Putamen (tissue), 1 donor: ENCODE results near the gene UBA52.
A peak's percentile ranks its signal among the peaks of the same experiment; 100 is the strongest.

ENCODE experiments used
- DNase-seq: peaks from one replicate; pipeline ENCODE4 v3.0.0-alpha.2; 2016; ENCODE audit warnings: low spot score

Gene UBA52

DNA sequence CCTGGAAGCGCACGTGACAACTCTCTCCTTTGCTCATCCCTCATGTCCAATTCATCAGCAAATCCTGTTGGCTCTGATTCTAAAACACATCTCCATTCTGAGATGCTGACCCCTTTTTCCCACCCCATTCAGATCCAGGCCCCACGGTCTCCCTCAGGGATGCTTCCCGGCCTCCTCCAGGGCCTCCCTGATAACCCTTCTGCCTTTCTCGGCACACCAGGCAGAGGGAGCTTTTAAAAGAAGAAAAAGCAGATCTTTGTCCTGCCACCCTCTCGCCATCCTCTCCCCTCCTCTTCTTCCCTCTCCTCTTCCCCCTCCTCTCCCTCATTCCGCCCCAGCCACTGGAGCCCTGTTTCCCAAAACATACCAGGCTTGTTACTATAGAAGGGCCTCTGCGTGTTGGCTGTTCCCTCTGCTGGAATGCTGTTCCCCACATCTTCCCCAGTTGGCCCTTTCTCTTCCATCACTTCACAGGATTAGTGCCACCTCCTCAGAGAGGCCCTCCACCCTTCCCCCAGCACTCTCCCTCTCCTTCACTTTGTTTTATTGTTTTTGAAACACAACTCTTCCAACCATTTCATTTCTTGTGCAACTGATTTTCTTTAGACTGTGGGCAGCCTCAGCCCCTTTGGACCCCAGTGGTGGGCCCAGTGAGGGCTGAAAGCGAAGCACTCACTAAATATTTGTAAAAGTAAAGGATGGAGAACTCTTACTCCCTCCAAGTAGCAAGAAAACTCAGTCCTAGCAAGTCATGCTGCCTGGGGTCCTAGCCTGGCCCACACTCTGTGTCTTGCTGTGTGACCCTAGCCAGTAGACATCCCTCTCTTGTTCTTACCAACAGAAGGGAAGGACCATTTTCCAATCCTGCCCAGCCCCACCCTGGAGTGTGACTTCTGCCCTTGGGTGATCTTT is 37.4 kb downstream of the UBA52 start:
- no peak for DNase-seq

DNA sequence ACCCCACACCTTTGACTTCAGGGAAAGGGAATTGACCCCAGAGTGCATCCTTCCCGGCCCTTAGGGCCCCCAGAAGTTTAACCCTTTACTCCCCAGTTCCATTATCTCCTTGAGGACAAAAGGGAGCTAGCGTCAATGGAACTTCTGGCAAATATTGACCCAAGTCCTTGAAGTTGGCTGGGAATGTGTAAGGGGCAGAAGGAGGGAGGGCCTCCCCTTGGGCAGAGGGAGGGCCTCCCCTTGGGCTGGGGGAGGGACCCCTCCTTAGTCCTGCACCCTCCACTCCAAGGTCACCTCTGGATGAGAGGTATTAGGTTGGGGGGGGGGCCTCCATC is 38.0 kb downstream of the UBA52 start:
- no peak for DNase-seq

DNA sequence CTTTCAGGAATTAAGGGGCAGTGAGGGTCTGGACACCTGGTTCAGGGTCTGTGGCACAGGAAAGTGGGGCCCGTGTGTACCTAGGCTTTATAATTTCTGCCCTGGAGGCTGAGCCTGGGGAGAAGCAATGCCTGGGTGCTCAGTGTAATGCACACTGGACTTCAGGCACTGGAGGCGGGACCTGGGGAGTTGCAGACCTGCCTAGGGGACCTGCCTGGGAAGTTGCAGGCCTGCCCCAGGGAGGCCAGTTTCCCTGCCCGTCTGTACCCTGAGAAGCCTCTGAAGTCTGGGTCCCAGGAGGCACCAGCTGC is 38.5 kb downstream of the UBA52 start:
- DNase-seq, result no peak

DNA sequence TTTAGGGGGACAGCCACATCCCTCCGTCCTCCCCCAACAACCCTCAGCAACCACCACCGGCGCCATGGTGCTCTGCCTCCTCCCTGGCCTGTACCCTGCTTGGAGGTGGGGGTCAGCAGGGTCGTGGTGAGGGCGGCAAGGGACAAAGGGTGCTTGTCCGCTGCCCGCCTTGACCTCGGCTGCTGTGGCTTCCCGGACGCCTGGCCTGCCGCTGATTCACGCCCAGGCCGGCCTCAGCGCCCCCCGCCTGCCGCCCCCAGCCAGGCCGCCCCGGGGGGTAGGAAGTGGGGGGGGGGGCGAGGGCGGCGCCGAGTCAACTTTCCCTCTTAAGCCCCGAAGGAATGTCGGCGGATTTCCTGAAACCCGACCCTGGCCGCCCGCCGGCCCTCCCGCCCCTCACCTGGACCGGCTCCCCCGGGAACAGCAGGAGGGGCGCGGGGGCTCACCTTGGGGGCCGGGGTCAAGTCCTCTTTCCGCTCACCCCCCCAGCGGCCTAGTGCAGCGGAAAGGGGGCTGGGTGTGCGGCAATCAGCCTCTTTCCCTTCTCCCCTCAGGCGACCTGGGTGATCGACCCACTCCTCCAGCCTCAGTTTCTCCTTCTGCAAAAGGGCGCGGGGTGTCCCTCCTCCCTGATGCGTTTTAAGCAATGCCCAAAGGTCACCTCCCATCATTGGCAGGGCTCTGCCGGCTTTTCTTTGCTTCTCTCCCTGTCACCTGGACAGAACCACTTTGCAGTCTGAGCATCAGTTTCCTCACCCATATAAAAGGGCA is 39.1 kb downstream of the UBA52 start:
- DNase-seq, result no peak

DNA sequence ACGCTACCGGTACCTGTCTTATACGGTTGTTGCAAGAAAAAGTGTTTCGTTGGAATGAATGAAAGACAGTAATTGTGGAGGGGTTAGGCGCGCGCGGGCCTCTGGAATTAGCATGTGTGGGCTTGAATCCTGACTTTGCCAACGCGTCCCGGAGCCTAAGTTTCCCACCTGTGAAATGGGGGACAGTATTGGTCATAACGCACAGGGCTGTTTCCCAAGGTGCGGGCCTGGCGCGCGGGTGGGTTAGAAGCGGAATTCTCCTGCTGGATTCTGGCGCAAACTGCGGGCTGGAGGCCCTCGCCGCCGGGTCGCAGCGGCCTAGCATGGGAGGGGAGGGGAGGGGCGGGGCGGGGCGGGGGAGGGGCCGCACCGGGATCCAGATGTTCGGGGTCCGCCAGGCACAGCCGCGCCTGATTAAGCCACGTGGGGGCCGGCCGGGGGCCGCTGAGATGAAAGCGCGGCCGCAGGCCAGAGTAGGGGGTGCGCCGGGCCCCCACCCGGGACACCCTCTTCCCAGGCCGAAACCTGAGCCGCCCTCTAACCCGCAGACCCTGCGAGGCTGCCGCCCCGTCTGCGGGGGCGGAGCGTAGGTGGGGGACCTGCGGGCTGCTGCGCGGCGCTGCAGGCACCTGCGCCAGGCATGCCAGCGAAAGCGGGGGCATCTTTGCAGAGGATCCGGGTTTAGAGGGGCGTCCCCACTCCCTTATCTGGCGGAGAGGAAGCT is 39.8 kb downstream of the UBA52 start:
- DNase-seq, result peak; percentile 49

DNA sequence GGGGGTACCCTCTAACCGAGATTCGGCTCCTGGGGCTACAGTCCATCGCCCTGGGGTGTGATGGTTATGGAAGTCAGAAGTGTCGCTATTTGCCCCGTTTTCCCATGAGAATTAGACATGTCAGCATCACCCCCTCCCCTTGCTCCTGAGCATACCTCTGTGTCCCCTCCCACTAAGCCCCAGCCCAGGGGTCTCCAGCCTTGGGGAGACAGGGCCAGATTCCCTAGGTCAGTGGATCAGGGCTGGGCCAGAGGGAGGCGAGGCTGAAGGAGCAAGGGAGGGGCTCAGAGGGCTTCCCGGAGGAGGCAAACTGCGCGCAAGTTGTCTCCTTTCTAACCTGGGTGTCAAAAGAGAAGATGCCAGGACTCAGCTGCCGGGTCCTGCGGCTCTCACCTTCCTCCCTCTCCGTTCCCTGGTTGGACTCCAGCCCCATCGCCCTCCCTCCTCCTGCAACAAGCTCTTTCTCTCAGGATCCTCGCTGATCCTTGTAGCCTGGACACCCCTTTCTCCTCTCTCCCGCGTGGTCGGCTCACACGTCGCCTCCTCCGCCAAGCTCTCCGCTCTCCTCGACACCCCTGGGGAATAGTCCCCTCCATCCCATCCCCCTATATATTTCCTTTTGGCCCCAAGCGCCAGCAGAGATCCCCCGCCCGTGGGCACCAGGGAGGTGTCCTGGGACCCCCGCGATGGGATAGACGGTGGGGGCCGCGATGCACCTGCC is 40.6 kb downstream of the UBA52 start:
- no peak for DNase-seq

DNA sequence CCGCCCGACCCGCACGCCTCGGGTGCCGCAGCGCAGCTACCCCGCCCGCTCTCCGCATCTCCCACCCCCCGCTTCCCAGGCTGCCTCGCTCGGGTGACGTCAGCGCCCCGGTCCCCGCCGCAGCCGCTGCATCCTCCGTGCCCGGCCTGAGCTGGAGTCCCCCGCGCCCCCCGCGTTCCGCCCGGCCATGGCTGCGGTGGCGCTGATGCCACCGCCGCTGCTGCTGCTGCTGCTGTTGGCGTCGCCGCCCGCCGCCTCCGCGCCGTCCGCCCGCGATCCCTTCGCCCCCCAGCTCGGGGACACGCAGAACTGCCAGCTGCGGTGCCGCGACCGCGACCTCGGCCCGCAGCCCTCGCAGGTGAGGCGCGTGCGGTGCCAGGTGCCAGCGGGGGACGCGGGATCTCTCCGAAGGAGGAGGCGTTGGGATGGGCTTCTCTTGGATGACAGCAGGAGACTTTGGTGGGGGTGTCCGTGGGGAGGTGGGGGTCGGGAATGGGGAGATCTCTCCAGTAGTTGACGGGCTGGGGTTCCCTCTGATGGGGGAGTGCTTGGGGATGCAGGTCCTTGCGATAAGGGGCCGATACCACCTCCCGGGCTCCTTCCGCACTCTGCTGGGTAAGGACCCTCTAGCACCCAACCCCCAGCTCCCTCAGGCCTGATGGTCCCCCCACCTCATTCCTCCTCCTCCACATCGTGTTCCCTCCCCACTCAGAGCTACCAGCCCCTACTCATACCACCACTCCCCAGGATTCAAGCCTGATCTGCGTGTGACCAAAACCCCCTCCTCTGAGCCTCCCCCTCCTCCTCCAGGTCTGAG is 41.3 kb downstream of the UBA52 start, which contains the start of gene TMEM59L:
TMEM59L (plus strand) TSS at position 99 of the 817 bp plus-strand sequence; CDS start at position 188, 89 bp downstream.
- DNase-seq, result peak; percentile 58

DNA sequence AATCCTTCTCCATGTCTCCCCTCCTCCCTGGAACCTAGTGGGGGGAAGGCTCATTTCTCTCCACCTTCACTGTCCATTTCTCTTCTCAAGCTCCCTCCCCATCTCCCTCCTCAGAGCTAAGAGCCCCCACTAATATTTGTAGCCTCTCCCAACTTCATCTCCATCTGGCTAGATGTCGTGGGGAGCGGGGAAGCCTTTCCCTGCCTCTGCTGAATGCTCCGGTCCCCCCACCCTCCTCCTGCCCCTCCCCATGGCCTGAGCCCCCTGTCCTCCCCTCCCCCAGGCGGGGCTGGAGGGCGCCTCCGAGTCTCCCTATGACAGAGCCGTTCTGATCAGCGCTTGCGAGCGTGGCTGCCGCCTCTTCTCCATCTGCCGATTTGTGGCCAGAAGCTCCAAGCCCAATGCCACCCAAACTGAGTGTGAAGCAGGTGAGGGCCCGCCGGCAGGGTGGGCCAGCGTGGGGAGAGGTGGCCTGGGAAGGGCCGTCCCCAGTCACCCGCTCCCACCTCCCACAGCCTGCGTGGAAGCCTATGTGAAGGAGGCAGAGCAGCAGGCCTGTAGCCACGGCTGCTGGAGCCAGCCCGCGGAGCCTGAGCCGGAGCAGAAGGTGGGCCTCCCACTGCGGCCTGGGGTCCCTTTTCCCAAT is 42.1 kb downstream of the UBA52 start:
- DNase-seq, result no peak

DNA sequence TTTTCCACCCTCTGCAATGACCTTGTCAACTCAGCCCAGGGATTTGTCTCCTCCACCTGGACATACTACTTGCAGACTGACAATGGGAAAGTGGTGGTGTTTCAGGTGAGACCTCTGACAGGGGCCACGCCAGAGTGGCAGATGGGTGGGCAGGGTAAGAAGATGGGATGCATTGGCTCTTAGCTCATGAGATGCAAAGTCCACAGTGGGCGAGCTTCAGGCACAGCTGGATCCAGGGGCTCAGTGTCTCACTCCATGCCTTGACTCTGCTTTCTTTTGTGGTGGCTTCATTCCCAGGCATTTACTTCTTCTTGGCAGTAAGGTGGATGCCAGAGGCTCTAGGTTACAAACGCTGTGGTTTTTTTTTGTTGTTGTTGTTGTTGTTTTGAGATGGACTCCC is 44.4 kb downstream of the UBA52 start:
- DNase-seq, result no peak

DNA sequence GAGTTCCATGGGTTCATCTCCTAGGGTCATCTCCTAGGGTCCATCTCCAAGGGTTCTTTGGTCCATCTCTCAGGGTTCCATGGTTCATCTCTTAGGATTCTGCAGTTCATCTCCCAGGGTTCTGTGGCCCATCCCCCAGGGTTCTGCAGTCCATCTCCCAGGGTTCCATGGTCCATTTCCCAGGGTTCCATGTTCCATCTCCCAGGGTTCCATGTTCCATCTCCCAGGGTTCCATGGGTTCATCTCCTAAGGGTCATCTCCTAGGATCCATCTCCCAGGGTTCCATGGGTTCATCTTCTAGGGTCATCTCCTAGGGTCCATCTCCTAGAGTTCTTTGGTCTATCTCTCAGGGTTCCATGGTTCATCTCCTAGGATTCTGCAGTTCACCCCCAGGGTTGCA is 45.9 kb downstream of the UBA52 start:
- no peak for DNase-seq

DNA sequence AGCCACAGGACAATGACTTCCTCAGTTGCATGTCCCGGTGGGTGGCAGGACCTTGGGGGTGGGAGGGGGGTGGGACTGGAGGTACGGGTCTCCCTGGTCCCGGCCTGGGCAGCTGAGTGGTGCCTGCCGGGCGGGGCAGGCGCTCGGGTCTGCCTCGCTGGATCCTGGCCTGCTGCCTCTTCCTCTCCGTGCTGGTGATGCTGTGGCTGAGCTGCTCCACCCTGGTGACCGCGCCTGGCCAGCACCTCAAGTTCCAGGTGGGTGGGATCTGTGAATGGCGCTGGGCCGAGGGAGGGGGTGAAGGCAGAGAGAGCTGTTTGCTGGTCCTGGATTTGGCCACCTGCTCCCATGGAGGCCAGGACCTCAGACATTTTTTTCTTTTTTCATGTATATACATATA is 46.6 kb downstream of the UBA52 start:
- no peak for DNase-seq

DNA sequence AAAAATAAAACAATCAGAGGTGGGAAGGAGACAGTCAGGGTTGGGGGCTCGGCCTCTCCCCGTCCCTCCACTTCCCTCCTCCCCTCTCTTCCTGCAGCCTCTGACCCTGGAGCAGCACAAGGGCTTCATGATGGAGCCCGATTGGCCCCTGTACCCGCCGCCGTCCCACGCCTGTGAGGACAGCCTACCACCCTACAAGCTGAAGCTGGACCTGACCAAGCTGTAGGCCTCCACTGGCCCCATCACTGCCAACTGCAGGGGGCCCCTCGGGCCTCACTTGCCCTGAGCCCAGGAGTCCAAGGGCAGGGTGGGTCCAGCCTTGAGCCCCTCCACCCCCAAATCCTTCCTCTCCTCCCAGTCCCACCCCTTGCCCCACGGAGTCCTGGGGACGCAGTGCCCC is 48.7 kb downstream of the UBA52 start:
- no peak for DNase-seq

DNA sequence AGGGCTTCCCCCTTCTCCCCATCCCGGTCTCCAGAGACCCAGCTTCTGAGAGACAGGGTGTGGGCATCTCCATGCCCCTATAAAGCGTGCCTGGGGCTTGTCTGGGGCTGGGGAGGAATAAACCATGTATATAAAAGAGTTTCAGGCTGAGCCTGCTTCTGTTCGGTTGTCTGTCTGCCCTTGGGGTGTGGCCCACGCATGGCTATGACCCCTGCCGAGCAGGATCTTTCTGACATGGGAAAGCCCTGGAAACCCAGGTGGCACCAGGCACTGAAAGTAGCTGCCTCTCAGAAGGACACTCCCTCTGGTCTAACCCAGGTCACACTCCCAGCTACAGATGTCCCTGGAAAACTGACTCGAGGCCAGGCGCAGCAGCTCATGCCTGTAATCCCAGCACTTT is 49.2 kb downstream of the UBA52 start:
- DNase-seq, result no peak

DNA sequence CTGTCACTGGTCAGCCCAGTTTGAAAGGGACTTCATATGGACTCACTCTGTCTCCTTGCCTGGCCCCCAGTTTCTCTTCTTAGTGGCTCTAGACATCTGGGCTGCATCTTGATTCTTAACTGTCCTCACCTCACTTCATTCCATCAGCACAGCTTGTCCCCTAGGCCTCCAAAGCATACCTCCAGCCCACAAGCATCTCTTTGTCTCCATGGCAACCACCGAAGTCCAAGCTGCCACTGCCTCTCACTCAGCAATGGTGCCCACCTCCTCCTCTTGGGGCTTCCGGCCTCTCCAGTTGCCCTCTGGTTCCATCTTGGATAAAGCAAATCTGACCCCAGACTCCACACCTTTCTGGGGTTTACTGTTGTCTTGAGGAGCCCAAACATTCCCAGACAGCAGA is 55.2 kb downstream of the UBA52 start:
- no peak for DNase-seq
